Mesendoderm (in vitro differentiated cells): ENCODE data around the gene PLCL1.

Experiments
- DNase-seq: peaks from one replicate; pipeline ENCODE4 v3.0.0; 2013
- H2AK5ac ChIP-seq: 2 replicates; pipeline ENCODE4 v1.6.1; 2013; ENCODE audit warnings: low read length, inconsistent platforms
- H2BK120ac ChIP-seq: 2 replicates; pipeline ENCODE4 v1.6.1; 2013; ENCODE audit warnings: low read depth, mild to moderate bottlenecking, low read length, moderate library complexity, mixed read lengths
- H2BK15ac ChIP-seq: replicated peaks from 2 replicates; pipeline ENCODE4 v1.6.1; 2013; ENCODE audit warnings: low read depth, mild to moderate bottlenecking, moderate library complexity
- H2BK5ac ChIP-seq: 2 replicates; pipeline ENCODE4 v1.6.1; 2013; ENCODE audit warnings: low read length, inconsistent platforms
- H3K18ac ChIP-seq: 2 replicates; pipeline ENCODE4 v1.6.1; 2013; ENCODE audit warnings: mild to moderate bottlenecking, low read length, mixed read lengths
- H3K23ac ChIP-seq: one replicate; pipeline ENCODE4 v1.6.1; 2013; ENCODE audit warnings: low read length
- H3K27ac ChIP-seq: 2 replicates; pipeline ENCODE4 v1.5.1; 2013; ENCODE audit warnings: low read depth, mild to moderate bottlenecking, inconsistent platforms, low read length, moderate library complexity
- H3K27me3 ChIP-seq: 2 replicates; pipeline ENCODE4 v1.6.1; 2013; ENCODE audit warnings: low read length, control low read depth, mild to moderate bottlenecking, inconsistent platforms; ENCODE audit not compliant: insufficient read depth, poor library complexity
- H3K36me3 ChIP-seq: 2 replicates; pipeline ENCODE4 v1.6.1; 2013; ENCODE audit warnings: low read length, inconsistent platforms; ENCODE audit not compliant: control insufficient read depth, insufficient read depth
- H3K4ac ChIP-seq: one replicate; pipeline ENCODE4 v1.6.1; 2013; ENCODE audit warnings: low read depth, mild to moderate bottlenecking, low read length, moderate library complexity
- H3K4me1 ChIP-seq: 2 replicates; pipeline ENCODE4 v1.6.1; 2013; ENCODE audit warnings: low read depth, low read length, inconsistent platforms; ENCODE audit not compliant: control insufficient read depth
- H3K4me2 ChIP-seq: 2 replicates; pipeline ENCODE4 v1.6.1; 2013; ENCODE audit warnings: low read length
- H3K4me3 ChIP-seq: 2 replicates; pipeline ENCODE4 v1.5.1; 2013; ENCODE audit warnings: mild to moderate bottlenecking, low read length
- H3K56ac ChIP-seq: one replicate; pipeline ENCODE4 v1.6.1; 2013; ENCODE audit warnings: low read length
- H3K79me1 ChIP-seq: 2 replicates; pipeline ENCODE4 v1.6.1; 2013; ENCODE audit warnings: low read length, inconsistent platforms
- H3K79me2 ChIP-seq: 2 replicates; pipeline ENCODE4 v1.6.1; 2013; ENCODE audit warnings: mild to moderate bottlenecking, low read length; ENCODE audit not compliant: control insufficient read depth, insufficient read depth
- H3K9ac ChIP-seq: 2 replicates; pipeline ENCODE4 v1.6.1; 2013; ENCODE audit warnings: low read length, inconsistent platforms
- H4K5ac ChIP-seq: one replicate; pipeline ENCODE4 v1.6.1; 2013; ENCODE audit warnings: low read length
- H4K8ac ChIP-seq: one replicate; pipeline ENCODE4 v1.6.1; 2013; ENCODE audit warnings: low read depth, mild to moderate bottlenecking, control low read depth, low read length, moderate library complexity
- WGBS: extraction: QIAGEN DNeasy Blood & Tissue Kit; methylation state at CpG from one replicate; pipeline ENCODE4 v1.1.7; 2013; ENCODE audit warnings: low lambda C conversion rate, missing lambda C conversion rate; ENCODE audit not compliant: insufficient coverage; ENCODE audit errors: extremely low coverage; 5-methylcytosine and 5-hydroxymethylcytosine counted together

Gene PLCL1

GRCh38 chr2:197931661-197932312 is 127.4 kb downstream of the PLCL1 start:
- no peak overlapping the region for H2AK5ac ChIP-seq
- H3K4me2 ChIP-seq: no peak overlapping the region
- no peak overlapping the region for H3K18ac ChIP-seq
- H3K4me1 ChIP-seq: no peaks in the 10 kb centered on the region
- no peak overlapping the region for H3K4ac ChIP-seq
- H3K56ac ChIP-seq: no peak overlapping the region
- no peak overlapping the region for H2BK15ac ChIP-seq
- H3K27me3 ChIP-seq: no peaks in the 10 kb centered on the region
- no peaks in the 10 kb centered on the region for H3K36me3 ChIP-seq
- DNase-seq: no peak
- no peak overlapping the region for H2BK5ac ChIP-seq
- H3K9ac ChIP-seq: no peak overlapping the region
- WGBS: no CpG with 5 or more reads among the region's 1 CpG
- H4K5ac ChIP-seq: no peak overlapping the region
- H3K23ac ChIP-seq: no peak overlapping the region
- no peaks in the 10 kb centered on the region for H3K79me1 ChIP-seq
- no peaks in the 10 kb centered on the region for H3K79me2 ChIP-seq
- H2BK120ac ChIP-seq: no peak overlapping the region
- H3K4me3 ChIP-seq: no peak overlapping the region
- H4K8ac ChIP-seq: no peak overlapping the region
- no peak overlapping the region for H3K27ac ChIP-seq

GRCh38 chr2:197932374-197932773 is 128.0 kb downstream of the PLCL1 start:
- no peak overlapping the region for H3K27ac ChIP-seq
- no peak overlapping the region for H3K4ac ChIP-seq
- no peak overlapping the region for H3K18ac ChIP-seq
- no peak for DNase-seq
- no peak overlapping the region for H4K5ac ChIP-seq
- no peak overlapping the region for H2AK5ac ChIP-seq
- H3K56ac ChIP-seq: no peak overlapping the region
- no peaks in the 10 kb centered on the region for H3K4me1 ChIP-seq
- H3K4me3 ChIP-seq: no peak overlapping the region
- H3K27me3 ChIP-seq: no peaks in the 10 kb centered on the region
- H2BK120ac ChIP-seq: no peak overlapping the region
- H4K8ac ChIP-seq: no peak overlapping the region
- H3K36me3 ChIP-seq: no peaks in the 10 kb centered on the region
- H2BK15ac ChIP-seq: no peak overlapping the region
- H3K79me1 ChIP-seq: no peaks in the 10 kb centered on the region
- no CpG with 5 or more reads among the region's 5 CpGs for WGBS
- H3K9ac ChIP-seq: no peak overlapping the region
- no peak overlapping the region for H3K4me2 ChIP-seq
- no peak overlapping the region for H2BK5ac ChIP-seq
- H3K79me2 ChIP-seq: no peaks in the 10 kb centered on the region
- H3K23ac ChIP-seq: no peak overlapping the region

- H3K36me3 ChIP-seq: no peaks in the 10 kb centered on the region
Measured at GRCh38 chr2:197934261-197934933, 130.0 kb downstream of the PLCL1 start.

GRCh38 chr2:197934934-197935289 is 130.5 kb downstream of the PLCL1 start:
- H4K8ac ChIP-seq: no peak overlapping the region
- DNase-seq: no peak
- H2BK15ac ChIP-seq: no peak overlapping the region
- H2BK5ac ChIP-seq: no peak overlapping the region
- no peak overlapping the region for H3K4ac ChIP-seq
- H2AK5ac ChIP-seq: no peak overlapping the region
- no peak overlapping the region for H3K4me2 ChIP-seq
- H4K5ac ChIP-seq: no peak overlapping the region
- H3K79me2 ChIP-seq: no peaks in the 10 kb centered on the region
- no peak overlapping the region for H3K56ac ChIP-seq
- no peaks in the 10 kb centered on the region for H3K27me3 ChIP-seq
- no peaks in the 10 kb centered on the region for H3K79me1 ChIP-seq
- H3K27ac ChIP-seq: no peak overlapping the region
- no peaks in the 10 kb centered on the region for H3K36me3 ChIP-seq
- H3K4me3 ChIP-seq: no peak overlapping the region
- H3K4me1 ChIP-seq: no peaks in the 10 kb centered on the region
- WGBS: no CpG with 5 or more reads among the region's 4 CpGs
- no peak overlapping the region for H3K23ac ChIP-seq
- H3K9ac ChIP-seq: no peak overlapping the region
- H2BK120ac ChIP-seq: no peak overlapping the region
- no peak overlapping the region for H3K18ac ChIP-seq

More at GRCh38 chr2:197934261-197934933, 130.0 kb downstream of the PLCL1 start:
- H3K18ac ChIP-seq: no peak overlapping the region
- H4K8ac ChIP-seq: no peak overlapping the region
- no peak overlapping the region for H2BK120ac ChIP-seq
- H2BK15ac ChIP-seq: no peak overlapping the region
- no peak overlapping the region for H3K4ac ChIP-seq
- no CpG with 5 or more reads among the region's 4 CpGs for WGBS
- H3K4me2 ChIP-seq: no peak overlapping the region
- H3K4me1 ChIP-seq: no peaks in the 10 kb centered on the region
- no peaks in the 10 kb centered on the region for H3K79me2 ChIP-seq
- DNase-seq: no peak
- H4K5ac ChIP-seq: no peak overlapping the region
- H3K79me1 ChIP-seq: no peaks in the 10 kb centered on the region
- no peaks in the 10 kb centered on the region for H3K27me3 ChIP-seq
- no peak overlapping the region for H2BK5ac ChIP-seq
- H3K9ac ChIP-seq: no peak overlapping the region
- H3K4me3 ChIP-seq: no peak overlapping the region
- no peak overlapping the region for H3K27ac ChIP-seq
- H2AK5ac ChIP-seq: no peak overlapping the region
- H3K23ac ChIP-seq: no peak overlapping the region
- H3K56ac ChIP-seq: no peak overlapping the region

GRCh38 chr2:197937814-197938213 is 133.4 kb downstream of the PLCL1 start:
- no peaks in the 10 kb centered on the region for H3K4me1 ChIP-seq
- H3K18ac ChIP-seq: no peak overlapping the region
- H3K56ac ChIP-seq: no peak overlapping the region
- H2BK5ac ChIP-seq: no peak overlapping the region
- no peak overlapping the region for H2AK5ac ChIP-seq
- no peak overlapping the region for H3K27ac ChIP-seq
- no peak overlapping the region for H3K4ac ChIP-seq
- WGBS: no CpG with 5 or more reads among the region's 1 CpG
- no peak overlapping the region for H3K4me2 ChIP-seq
- no peak overlapping the region for H4K8ac ChIP-seq
- no peak for DNase-seq
- no peak overlapping the region for H4K5ac ChIP-seq
- no peaks in the 10 kb centered on the region for H3K27me3 ChIP-seq
- no peak overlapping the region for H3K4me3 ChIP-seq
- no peak overlapping the region for H2BK15ac ChIP-seq
- H3K36me3 ChIP-seq: no peaks in the 10 kb centered on the region
- H2BK120ac ChIP-seq: no peak overlapping the region
- H3K79me1 ChIP-seq: no peaks in the 10 kb centered on the region
- no peak overlapping the region for H3K23ac ChIP-seq
- no peak overlapping the region for H3K9ac ChIP-seq
- H3K79me2 ChIP-seq: no peaks in the 10 kb centered on the region

- Histone ChIP-seq H3K18ac (no peak overlapping the region), H2AK5ac (no peak overlapping the region), H3K79me1 (no peaks in the 10 kb centered on the region), H3K27ac (no peak overlapping the region), H3K27me3 (no peaks in the 10 kb centered on the region), H2BK15ac (no peak overlapping the region), H3K23ac (no peak overlapping the region), H3K56ac (no peak overlapping the region), H3K4me2 (no peak overlapping the region), H3K4me3 (no peak overlapping the region), H2BK5ac (no peak overlapping the region), H3K9ac (no peak overlapping the region), H3K4ac (no peak overlapping the region), H2BK120ac (no peak overlapping the region), H4K8ac (no peak overlapping the region), H3K79me2 (no peaks in the 10 kb centered on the region), H3K36me3 (no peaks in the 10 kb centered on the region), H3K4me1 (no peaks in the 10 kb centered on the region), H4K5ac (no peak overlapping the region)
- no CpG with 5 or more reads among the region's 1 CpG for WGBS
- no peak for DNase-seq
Measured at GRCh38 chr2:197938555-197938954, 134.2 kb downstream of the PLCL1 start.
